GM21576 (cell line): ENCODE data around the gene PDRG1.

Experiments used
- ATAC-seq: cut with Tn5 transposase; IDR thresholded peaks from one replicate; pipeline ENCODE4 v1.9.1; 2021; ENCODE audit warnings: mild to moderate bottlenecking, moderate library complexity; ENCODE audit not compliant: unreplicated experiment

PDRG1 gene

DNA sequence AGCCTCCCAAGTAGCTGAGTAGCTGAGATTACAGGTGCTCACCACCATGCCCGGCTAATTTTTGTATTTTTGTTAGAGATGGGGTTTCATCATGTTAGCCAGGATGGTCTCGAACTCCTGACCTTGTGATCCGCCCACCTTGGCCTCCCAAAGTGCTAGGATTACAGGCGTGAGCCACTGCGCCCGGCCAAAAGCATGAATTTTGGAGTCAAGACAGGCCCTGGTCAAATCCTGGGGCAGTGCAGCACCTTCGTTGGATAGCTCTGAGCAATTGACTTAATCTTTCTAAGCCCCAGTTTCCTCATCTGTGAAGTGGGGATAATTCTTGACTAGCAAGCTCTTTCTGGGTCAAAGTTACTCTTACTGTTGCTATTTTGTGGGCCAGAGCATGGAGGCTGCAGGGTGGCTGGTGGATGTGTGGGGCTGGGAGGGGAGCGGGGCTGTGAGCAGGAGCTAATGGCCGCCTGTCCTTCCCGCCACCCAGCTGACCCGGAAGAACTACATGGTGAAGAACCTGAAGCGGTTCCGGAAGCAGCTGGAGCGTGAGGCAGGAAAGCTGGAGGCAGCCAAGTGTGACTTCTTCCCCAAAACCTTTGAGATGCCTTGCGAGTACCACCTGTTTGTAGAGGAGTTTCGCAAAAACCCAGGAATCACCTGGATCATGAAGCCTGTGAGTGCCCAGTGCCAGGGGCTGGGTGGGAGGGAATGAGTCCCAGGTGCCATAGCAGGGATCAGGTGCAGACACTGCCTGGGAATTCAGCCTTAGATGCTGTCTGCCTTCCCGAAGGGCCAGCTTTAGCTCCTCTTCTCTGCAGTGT, 42.4 kb downstream of the PDRG1 start:
- ATAC-seq: no peak

GRCh38 chr20:31908424-31908823, 43.4 kb downstream of the PDRG1 start:
- no peak for ATAC-seq

- no peak for ATAC-seq
These were observed 43.8 kb downstream of the PDRG1 start for GRCh38 chr20:31908016-31908415.

- ATAC-seq: no peak
These were observed 44.8 kb downstream of the PDRG1 start for GRCh38 chr20:31907046-31907445.

- ATAC-seq: no peak
These were observed 45.8 kb downstream of the PDRG1 start for GRCh38 chr20:31906001-31906400.

DNA sequence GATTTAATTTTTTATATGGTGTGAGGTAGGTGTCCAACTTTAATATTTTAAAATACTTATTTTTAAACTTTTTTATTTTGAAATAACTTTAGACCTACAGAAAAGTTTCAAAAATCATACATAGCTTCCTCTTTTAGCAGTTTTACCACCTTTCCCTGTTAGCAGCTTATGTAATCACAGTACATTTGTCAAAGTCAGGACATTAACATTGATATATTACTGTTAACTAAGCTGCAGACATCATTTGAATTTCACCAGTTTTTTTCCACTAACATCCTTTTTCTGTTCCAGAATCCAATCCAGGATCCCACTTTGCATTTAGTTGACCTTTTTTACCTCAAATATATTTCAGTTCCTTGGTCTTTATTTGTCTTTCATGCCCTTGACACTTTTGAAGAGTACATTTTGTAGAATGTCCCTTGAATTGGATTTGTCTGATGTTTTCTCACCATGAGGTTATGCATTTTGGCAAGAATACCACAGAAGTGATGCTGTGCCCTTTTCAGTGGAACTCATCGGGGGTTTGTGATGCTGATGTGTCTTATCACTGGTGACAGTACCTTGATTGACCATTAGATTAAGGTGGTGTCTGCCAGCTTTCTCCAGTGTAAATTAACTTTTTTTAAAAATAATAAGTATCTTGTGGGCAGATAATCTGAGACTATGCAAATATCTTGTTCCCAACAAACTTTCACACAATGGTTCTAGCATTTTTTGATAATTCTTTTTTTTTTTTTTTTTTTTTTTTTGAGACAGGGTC, 48.0 kb downstream of the PDRG1 start:
- ATAC-seq: no peak

DNA sequence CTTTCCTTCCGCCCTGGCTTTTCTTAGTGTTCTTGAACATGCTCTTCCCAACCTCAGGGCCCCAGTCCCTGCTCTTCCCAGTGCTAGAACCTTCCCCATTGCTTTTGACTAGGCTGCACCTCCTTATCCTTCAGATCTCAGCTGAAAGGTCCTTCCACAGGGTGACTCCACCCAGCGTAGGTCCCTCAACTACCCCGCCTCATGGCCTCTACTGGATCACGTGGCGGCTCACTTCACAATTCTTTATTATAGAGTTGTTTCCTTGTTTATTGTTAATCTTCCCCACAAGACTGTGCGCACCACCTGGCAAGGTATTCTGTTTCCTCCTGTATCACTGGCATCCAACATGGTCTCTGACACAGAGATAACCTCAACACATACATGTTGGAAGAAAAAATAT, 50.2 kb downstream of the PDRG1 start:
- no peak for ATAC-seq

DNA sequence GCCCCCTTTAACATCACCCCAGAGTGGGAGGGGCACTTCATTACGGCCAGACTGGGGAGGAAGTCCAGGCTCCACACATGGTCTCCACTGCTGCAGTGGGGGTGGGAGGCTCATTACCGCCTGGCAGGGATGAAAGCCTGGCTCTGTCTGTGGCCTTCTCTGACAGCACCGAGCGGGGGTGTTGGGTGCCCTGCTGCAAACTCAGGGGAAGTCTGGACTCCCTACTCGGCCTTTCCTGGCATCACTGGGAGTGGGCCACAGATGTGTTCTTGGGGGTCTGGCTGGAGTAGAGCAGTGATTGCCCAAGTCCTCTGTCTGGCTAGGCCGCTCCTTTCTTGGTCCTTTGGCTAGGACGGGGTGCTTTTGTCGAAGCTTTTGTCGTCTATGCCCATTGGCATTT, 54.3 kb downstream of the PDRG1 start:
- no peak for ATAC-seq

- ATAC-seq: no peak
These were observed 55.8 kb downstream of the PDRG1 start for GRCh38 chr20:31896049-31896448.

DNA sequence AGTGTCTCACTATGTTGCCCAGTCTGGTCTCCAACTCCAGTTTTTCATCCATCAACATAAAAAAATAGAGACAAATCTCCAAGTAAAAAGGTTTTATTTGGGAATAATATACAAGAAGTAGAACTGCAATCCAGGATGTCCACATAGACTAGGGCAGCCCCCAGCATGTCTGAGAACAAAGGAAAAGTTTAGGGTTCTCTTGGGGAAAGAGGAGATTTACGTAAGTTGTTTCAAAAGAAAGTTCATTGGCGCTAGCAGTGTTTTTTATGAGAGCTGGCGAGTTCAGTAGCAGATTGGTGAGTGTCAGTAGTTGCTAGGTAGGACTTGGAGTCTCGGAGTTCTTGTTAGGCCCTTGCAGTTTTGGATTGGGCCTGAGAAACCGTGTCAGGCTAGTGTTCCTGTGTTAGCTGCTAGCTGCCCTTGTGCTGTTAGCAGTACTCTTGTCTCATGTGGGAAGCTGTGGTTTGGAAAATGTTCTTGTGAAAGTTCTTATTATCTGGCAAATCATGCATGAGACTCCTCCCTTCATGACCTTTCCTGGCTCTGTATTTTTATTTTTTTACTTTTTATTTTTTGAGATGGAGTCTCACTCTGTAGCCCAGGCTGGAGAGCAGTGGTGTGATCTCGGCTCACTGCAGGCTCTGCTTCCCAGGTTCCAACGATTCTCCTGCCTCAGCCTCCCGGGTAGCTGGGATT, 56.7 kb downstream of the PDRG1 start:
- ATAC-seq: peak; percentile 93
